Measurements from ENCODE around the gene RGS7.
A peak's percentile ranks its signal among the peaks of the same experiment; 100 is the strongest.
"Not testable (repeated sequence)": the region's sequence is repeated elsewhere in the genome, so short reads cannot be mapped to it uniquely, and the experiment has no call there.

The RGS7 gene

DNA sequence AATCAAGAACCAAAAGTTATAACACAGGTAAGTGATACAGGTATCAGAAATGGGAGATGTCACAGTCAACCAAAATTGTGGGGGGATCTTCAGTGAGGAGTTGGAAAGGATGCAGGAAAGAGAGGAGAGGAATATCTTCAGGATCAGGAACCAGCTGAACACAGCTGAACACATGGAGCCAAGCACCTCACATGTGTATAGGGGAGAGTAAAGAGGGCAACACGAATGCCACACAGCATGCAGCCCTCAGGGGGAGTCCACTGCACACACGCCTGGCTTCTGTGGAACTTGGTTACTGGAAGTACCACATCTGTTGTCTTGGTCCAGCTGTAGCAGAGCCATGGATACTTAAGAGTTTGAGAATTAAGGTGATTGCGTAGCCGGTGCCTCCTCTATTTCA, 218.8 kb downstream of the RGS7 start:
- DNase-seq (ENCODE audit: low read depth) = no peak

DNA sequence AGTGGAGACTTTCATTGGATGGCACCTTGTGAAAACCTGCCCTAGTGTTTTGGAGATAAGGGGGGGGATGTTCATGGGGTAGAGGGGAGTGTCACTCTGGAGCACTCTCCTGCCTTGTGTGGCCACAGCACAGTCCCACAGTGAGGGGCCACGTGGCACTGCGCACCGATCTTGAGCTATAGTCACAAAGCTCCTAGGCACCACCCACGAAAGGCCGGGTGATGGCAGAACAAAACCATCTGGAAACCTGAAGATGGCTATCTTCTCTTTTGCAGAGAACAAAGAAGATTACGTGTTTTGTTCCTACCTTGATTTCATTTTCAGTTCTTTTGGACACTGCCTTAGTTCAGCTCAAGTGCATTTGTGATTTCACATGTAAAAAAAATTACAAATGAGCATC, 220.6 kb downstream of the RGS7 start:
- DNase-seq (ENCODE audit: low read depth) = no peak

DNA sequence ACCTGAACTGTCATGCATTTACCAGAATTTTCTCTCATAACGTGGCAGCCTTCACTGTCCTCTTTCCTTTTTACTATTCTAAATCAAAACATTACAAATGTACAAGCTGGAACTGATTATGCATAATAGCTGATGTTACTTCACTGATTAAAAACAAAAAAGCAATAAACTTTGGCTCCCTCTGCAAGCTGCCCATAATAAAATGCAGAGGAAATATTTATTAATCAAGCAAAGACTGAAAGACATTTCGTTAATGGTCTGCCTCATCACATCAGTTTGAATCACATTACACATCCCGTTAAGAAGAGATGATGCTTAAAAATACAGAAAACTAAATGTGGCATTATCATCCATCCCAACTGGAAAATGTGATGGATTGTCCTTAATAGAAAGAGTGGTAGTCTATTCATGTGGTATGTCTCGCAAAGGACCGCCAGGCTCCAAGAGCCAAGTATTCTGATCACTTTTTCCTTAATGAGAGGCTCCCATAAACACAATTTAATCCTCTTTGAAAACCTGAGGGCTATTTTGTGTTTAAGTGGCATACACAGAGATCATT, 225.3 kb downstream of the RGS7 start:
- peak; percentile 23 for DNase-seq (ENCODE audit: low read depth)

DNA sequence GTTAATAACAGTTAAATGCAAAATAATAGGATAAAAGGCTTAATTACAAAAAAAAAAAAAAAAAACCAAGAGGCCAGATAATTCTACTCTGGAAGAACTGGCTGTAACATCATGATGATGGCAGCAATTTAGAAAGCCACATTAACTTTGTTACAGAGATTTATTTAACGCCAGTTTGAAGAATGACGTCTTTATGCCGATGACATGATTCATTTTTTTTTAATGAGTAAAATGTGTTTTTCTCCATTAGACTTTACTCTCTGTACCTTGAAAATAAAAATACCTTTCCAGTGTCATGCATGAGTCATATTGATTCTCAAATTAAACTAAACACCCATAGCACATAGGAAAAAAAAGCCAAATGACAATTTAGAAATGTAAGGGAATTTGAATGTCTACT, 226.1 kb downstream of the RGS7 start:
- DNase-seq (ENCODE audit: low read depth) = no peak

DNA sequence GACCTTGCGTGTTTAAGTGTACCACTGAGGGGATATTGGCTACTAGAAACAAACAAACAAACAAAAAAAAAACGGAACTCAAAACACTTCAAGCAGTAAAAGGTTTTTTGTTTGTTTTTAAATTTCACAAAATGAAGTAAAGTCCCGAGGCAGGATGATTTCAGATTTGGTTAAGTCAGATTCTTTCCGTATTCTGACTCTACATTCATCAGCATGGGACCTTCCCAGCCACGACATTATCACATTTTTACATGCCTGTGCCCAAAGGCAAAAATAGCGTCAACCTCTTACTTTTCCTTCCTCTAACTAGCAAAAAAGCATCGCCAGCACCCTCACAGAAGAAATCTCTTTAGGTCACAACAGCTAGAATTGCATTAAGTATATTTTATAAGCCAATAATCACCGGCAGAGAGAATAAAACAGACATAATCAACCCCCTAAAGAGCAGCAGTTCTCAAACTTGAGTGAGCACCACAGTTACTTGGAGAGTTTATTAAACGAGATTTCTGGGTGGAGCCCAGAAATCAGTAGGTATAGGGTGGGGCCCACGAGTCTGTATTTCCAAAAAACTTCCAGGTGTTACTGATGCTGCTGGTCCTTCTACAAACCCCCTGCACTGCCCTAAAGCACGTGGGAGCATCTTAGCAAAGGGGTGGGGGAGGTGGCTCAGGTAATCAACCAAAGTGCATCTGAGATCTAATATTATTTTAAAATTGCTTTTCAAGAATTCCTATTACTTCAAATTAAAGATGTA, 227.6 kb downstream of the RGS7 start:
- DNase-seq (ENCODE audit: low read depth) = no peak

DNA sequence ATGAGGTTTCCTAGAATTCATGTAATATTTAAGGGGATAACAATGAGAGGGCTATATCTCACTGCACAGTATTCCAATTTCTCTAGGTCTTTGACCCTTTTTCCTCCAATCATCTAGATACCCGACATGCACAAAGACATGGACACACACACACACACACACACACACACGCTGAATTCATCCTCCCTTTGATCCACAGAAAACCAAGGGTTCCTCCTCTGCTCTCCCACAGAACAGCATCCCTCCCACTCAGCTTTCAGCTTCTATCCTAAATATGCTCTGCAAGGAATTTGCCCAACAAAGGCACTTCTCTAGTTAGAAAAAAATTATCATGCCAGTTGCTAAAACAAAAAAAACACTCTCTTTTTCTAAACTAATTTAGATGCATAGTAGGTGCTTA, 231.7 kb downstream of the RGS7 start:
- DNase-seq (ENCODE audit: low read depth) = no peak

DNA sequence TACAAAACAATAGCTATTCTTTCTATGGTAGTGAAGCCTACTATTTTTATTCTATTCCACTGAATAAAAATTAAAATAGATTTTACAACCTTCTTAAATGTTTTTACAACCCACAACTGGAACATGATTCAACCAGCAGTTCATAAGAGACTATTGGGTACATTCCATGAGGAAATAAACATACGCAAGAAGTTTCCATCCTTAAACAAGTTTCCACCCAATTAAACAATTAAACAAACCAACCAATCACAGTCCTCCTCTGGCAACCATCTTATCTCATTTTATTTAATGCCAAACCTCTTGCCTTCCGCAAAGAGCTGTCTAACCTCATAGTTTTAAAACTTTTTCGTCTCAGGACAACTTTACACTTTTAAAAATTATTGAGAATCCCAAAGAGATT, 239.0 kb downstream of the RGS7 start:
- DNase-seq (ENCODE audit: low read depth) = no peak

DNA sequence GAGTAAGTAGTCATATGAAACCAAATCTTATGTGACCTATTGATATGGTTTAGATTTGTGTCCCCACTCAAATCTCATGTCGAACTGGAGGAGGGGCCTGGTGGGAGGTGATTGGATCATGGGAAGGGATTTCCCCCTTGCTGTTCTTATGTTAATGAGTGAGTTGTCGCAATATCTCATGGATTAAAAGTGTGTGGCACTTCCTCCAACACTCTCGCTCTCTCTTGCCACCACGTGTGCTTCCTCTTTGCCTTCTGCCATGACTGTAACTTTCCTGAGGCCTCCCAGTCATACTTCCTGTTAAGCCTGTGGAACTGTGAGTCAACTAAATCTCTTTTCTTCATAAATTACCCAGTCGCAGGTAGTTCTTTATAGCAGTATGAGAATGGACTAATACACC, 241.2 kb downstream of the RGS7 start:
- no peak for DNase-seq (ENCODE audit: low read depth)

DNA sequence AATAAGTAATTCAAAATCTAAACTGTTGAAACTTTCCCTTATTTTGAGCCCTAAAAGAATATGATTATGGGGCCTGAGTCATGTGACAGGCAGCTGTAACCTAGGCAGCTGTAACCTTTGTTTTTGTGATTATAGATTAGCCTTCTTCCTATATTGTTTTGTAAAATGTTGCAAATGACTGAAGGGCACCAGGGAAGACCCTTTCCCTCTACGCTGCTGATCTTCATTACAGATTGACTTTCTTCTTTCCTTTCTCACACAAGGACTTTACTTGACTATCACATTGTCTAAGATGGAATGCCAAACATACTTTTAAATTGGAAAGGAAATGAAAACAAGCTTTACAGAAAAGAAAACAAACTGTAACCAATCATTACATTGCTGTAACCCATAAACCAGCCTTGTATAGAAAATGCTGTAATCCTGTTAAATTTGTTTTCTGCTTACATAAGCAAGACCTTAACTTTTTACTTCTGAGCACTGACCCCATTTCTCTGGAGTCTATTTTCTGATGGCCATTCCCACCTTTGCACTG, 242.2 kb downstream of the RGS7 start:
- DNase-seq (ENCODE audit: low read depth) = no peak

DNA sequence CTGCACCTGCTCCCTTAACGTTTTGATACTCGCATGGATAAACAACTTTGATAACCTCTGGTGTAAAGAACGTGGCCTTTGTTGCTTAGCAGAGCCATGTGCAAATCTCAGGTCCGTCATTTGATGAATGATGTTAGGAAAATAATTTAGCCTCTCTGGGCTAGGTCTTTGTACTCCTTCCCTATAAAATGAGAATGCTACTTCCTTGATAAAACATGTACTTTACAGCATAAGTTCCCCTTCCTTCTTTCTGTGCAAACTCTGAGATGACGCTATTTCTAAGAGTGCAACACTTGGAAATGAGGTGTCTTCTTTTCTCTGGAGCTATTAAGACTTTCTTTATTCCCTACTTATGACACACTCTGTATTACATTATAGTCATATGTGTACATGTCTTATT, 243.4 kb downstream of the RGS7 start:
- no peak for DNase-seq (ENCODE audit: low read depth)

DNA sequence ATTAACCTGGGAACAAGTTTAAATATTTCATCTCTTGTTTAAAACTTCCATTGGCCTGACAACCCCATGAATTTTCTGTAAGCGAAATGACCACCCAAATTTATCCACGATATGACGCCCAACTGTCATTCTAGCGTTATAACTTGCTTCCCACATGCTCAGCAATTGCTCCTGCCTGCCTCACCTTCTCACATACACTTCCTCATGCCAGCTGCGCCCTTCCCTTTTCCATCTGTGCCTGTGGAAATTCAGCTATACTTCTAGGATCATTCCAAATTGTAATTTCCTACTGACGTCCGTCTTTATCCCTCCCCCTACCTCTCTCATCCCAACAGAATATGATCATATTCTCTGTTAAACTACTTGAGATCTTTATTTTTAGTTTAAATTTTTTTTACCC, 248.0 kb downstream of the RGS7 start:
- DNase-seq (ENCODE audit: low read depth) = no peak

DNA sequence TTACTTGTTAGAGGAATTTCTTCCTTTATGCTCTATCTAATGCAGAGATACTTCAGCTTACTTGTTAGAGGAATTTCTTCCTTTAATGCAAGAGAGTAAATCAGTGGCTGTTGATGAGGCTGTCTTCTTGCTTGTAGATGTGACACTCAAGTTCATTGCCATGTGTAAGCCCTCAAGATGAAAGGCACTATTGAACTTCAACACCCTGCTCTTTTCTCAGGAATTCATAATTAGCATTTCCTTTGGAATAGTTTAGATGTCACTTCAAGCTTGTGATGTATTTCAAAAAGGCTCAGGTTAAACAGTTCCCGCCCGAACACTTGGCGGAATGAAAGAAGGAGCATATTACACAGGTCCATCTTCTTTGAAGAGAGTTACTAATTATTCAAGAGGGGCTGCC, 251.9 kb downstream of the RGS7 start:
- DNase-seq (ENCODE audit: low read depth) = no peak

DNA sequence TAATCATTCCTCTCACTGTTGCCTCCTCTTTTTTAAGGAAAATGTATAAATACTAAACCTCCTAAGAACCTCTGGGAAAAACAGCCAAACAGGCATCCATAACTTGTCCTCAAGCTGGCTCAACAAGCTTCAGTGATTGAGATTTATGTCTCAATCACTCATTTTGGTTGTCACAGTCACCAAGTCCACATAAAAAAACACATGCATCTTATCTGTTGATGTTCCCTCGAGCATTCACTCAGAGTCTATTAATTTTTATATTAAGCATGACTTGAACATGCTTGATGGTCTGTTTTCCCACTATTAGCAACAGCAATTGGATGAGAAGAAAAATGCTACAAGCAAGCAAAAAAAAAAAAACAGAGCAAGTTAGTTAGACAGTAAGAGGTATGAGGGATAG, 254.3 kb downstream of the RGS7 start:
- no peak for DNase-seq (ENCODE audit: low read depth)

DNA sequence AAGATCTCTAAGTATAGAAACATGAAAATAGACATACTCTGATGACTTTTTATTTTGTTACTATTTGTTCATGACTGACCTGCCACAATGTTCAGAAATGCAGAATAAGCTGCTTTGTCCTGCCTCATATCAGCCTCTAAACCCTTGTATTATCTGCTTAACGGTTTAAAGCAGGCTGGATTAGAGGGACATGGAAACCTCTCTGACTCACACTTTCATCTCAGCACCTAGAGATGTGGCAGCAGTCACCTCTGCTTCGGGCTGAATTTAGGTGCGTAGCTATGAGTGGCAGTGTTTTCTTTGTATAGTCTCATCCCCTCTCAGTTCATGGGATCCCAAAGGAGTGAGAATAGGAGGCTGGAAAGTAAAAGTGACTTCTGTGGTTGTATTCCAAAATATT, 255.4 kb downstream of the RGS7 start:
- no peak for DNase-seq (ENCODE audit: low read depth)

DNA sequence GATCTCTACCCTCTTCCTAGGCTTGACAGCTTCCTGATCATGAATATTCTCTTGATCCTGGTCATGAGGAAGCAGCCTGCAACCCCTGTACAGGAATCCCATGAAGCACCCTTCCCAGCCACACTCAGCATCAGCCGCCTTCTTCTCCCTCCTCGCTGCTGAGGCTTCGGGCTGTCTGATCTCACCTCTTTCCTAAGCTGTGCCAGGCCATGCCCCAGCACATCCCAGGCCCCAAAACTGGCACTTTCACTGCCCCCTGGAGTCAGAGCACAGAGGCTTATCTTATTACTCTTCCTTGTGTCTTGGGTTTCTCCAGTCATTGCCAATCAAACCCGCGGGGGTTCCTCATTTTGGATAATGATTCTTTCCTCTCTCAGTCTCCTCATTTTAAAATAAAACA, 259.5 kb downstream of the RGS7 start:
- no peak for DNase-seq (ENCODE audit: low read depth)

DNA sequence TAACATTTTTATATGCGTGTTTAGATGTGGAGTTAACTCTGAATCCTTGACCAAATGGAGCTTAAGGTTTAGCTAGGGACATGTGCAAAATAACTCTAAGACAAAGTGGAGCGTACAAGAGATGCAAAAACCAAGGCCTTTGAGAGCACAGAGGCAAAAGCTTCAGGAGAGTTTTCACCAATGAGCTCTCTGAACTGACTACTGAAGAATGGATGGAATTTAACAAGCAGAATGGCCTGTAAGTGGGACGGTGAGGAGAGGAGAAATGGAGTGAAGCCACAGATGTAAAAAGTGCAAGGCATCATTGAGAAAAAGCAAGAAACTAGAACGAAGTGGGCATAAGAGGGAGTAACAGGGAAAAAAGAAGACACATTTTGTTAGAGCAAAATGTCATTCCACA, 260.0 kb downstream of the RGS7 start:
- DNase-seq (ENCODE audit: low read depth) = no peak

DNA sequence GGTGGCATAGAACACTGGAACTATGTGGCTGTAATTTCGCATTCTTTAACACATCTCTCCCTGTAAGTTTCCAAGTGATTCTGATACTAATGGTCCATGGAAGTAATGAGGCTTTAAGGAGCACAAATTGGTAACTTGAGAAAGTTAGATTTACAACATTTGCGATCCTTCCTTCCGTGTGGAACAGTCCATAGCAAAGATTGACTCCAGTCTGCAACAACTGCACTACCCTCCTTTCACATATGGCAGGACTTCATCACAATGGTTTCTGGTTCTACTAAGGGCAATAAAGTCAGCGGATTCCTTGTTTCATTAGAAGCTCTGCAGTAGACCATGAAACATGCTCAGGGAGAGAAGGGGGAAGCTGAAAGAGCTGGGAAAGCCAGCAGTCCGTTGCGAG, 261.2 kb downstream of the RGS7 start:
- no peak for DNase-seq (ENCODE audit: low read depth)

DNA sequence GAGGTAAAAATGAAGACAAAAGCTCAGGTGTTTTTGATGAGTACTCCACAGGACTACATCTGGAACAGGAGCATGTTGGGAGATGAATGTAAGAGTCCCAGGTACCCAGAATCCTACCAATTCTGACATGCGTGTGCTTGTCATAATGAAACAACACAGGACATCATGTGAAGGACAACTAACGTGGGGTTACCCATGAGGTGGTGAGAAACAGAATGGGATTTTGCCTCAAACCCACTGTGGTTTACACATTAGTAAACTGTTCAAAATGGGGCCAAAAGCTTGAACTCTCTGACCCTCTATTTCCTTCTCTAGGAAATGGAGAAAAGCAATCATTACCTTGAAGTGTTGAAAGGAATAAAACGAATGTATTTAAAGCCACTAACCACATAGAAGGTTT, 266.2 kb downstream of the RGS7 start:
- no peak for DNase-seq (ENCODE audit: low read depth)

DNA sequence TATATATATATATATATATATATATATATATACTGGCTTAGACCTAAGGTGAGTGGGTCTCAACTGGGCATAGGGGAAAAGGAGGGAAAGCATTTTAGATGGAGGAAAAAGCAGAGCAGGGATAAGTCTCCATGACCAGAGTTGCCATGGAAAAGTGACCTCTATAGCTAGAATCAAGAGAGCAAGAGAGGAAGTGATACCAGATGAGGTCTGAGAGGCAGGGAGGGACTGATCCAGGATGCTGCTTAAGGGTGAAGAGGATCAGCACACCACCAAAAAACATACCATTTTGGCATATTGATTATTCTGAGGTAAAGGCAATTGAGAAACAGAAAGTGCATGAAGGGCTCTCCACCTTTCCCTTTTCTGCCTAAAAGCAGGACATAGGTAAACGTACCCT, 267.9 kb downstream of the RGS7 start:
- DNase-seq (ENCODE audit: low read depth) = not testable (repeated sequence)

DNA sequence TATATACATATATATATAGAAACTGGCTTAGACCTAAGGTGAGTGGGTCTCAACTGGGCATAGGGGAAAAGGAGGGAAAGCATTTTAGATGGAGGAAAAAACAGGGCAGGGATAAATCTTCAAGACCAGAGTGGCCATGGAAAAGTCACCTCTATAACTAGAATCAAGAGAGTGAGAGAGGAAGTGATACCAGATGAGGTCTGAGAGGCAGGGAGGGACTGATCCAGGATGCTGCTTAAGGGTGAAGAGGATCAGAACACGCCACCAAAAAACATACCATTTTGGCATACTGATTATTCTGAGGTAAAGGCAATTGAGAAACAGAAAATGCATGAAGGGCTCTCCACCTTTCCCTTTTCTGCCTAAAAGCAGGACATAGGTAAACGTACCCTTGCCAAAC, 268.9 kb downstream of the RGS7 start:
- DNase-seq (ENCODE audit: low read depth) = not testable (repeated sequence)

DNA sequence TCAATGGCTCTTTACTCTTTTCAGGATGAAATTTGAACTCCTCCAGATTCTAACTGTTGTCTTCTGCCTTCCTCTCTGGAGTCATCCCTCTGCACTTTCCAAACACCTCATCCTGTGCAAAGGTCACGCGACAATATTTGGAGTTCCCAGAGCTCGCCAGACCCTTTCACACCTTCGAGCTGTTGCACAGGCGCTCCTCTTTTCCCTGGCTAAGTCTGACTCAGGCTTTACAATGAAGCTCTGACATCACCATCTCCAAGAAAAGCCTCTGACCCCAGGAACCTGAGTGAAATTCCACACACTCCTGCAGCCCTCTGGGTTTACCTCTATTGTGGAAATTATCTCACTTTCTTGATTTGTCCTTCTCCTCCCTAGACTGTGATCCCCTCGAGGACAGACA, 270.3 kb downstream of the RGS7 start:
- no peak for DNase-seq (ENCODE audit: low read depth)

DNA sequence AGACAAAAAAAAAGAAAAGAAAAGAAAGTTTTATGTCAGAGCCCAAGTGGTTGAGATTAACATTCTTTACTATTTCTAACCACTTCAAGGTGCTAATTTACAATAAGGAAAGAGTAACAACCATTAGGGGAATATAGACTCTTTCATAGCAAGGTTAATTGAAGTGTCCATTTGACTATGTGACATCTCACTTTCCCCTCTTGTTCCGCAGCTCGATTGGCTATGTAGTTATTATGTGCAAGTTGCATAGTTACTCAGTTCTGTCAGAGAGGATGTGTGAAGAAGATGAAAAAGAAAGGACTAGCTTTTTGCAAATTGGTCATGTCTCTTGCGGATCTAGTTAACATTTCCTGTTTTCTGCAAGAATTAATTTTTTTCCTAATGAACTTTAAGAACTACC, 273.7 kb downstream of the RGS7 start:
- no peak for DNase-seq (ENCODE audit: low read depth)

DNA sequence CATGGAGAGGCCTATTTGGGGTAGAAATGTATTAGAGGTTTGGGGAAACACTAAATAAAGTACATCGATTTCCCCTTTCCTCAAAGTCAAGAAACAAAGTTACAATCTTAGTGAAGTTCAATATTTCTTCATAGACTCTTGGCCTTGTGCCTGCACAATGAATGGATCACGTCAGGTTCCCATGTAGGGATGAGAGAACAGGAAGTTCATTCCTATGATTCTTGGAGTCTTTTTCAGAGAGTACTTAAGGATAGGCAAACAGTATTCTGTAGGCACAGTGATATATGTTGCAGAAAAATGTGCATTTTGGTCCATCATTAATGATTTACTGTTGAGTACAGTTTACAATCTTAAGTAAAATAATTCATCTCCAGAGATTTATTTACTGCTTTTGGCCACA, 275.5 kb downstream of the RGS7 start:
- DNase-seq (ENCODE audit: low read depth) = peak; percentile 42

DNA sequence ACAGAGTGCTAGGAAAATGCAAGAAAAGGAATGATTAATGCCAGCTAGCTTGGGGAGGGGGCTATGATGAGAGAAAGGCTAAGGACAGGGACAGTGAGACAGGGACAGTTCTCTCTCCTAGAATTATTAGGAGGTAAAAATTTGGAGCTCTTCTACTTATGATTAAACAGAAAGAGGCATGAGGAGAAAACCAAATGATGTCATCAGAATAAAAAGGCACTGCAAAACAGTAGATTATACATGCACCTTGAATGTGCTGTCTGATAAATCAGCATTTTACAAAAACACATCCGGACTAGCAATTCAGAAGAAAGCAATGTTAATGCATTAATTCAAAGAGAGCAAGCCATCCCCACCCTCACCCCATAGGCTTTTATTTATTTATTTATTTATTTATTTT, 277.5 kb downstream of the RGS7 start:
- DNase-seq (ENCODE audit: low read depth) = no peak
